Upper lobe of left lung (tissue), 4 donors: ENCODE measurements around the gene COL9A1.

Experiments used
- CTCF ChIP-seq, 6 experiments: fragments of 450-650 bp in 4 of 6; fragments of 200-600 bp in 2 of 6; sonication (generic) in 2 of 6; IDR thresholded peaks; one replicate each; pipeline ENCODE4 v1.5.1; 2016 to 2019; ENCODE audit warnings: antibody characterized with exemption in 6 of 6
- POLR2A ChIP-seq, 4 donors: fragments of 450-650 bp; IDR thresholded peaks; one replicate each; pipeline ENCODE4 v1.5.1; 2016 to 2017; ENCODE audit warnings: antibody characterized with exemption in 4 of 4, mild to moderate bottlenecking in 2 of 4
- POLR2AphosphoS5 ChIP-seq, 2 donors: sonication (generic); formaldehyde crosslinking; IDR thresholded peaks; one replicate each; pipeline ENCODE4 v1.5.1; 2017; ENCODE audit warnings: antibody characterized with exemption in 2 of 2

- TF ChIP-seq POLR2A (IDR thresholded peaks at IDR 0.05) (no peak), POLR2AphosphoS5 (IDR thresholded peaks at IDR 0.05) (no peak), CTCF (IDR thresholded peaks at IDR 0.05) (no peak)
Measured at GRCh38 chr6:70180183-70180900, 122.5 kb downstream of the COL9A1 start.
